ENCODE data around the gene UNCX.
"Not testable (repeated sequence)": the region's sequence is repeated elsewhere in the genome, so short reads cannot be mapped to it uniquely, and the experiment has no call there.

UNCX gene

DNA sequence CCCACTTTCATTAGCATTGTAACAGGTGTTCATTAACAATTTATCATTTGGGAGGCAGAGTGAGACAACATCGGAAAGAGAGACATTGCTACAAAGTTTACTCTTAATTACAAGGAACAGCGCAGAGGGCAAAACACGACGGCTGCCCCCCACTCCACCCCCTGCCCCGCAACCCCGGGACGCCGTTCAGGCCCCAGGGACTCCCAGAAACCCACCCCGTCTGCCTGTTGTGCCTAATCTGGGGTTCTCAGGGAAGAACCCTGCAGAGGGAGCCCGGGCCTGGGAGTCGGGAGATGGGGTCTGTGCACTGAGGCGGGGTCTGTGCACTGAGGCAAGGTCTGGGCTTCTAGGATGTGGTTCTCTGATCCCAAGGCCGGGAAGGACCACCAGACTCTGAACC, 25.2 kb downstream of the UNCX start:
- TF ChIP-seq POLR2A (IDR thresholded peaks at IDR 0.05; ENCODE audit: extremely low read depth, insufficient read length) = no peak
- no peak for TF ChIP-seq MYC (IDR thresholded peaks at IDR 0.05; ENCODE audit: low read depth, low read length)
- no peak for TF ChIP-seq MAX (IDR thresholded peaks at IDR 0.05; ENCODE audit: low read depth, low read length)
- TF ChIP-seq, protein P1, sequence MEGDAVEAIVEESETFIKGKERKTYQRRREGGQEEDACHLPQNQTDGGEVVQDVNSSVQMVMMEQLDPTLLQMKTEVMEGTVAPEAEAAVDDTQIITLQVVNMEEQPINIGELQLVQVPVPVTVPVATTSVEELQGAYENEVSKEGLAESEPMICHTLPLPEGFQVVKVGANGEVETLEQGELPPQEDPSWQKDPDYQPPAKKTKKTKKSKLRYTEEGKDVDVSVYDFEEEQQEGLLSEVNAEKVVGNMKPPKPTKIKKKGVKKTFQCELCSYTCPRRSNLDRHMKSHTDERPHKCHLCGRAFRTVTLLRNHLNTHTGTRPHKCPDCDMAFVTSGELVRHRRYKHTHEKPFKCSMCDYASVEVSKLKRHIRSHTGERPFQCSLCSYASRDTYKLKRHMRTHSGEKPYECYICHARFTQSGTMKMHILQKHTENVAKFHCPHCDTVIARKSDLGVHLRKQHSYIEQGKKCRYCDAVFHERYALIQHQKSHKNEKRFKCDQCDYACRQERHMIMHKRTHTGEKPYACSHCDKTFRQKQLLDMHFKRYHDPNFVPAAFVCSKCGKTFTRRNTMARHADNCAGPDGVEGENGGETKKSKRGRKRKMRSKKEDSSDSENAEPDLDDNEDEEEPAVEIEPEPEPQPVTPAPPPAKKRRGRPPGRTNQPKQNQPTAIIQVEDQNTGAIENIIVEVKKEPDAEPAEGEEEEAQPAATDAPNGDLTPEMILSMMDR (IDR thresholded peaks at IDR 0.05; ENCODE audit: low read depth, low read length) = no peak
- H3K4me3 ChIP-seq (ENCODE audit: low read depth, low read length) = no peak overlapping the region
- no peak for DNase-seq (ENCODE audit: low read depth)

DNA sequence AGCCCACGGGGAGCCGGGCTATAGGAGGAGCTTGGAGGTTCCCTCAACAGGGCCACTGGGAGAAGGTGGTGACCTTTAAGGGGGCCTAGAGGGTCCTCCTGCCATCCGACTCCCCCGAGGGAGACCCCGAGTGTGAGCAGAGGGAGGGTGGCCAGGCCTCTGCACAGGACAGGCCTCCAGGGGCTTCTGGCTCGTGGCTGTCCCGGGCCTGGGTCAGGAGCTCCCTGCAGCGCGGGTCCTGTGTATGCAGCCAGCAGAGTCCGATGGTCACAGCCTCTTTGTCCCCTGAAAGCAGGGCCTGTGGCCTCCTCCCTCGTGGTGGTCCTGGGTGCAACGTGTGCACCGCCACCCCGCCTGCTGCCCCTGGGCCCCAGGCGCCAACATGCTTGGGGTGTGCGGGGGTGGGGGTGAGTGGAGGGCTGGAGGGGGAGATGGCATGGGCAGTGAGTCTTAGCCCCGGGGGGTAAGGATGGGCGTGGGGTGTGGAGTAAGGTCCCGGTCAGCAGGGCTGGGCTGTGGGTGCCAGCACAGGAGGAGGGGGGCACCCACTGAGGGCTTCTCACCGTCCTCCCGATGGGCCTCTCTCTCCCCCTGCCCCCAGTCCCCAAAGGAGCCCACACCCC, 27.1 kb downstream of the UNCX start:
- DNase-seq (ENCODE audit: low read depth) = no peak
- TF ChIP-seq POLR2A (IDR thresholded peaks at IDR 0.05; ENCODE audit: extremely low read depth, insufficient read length) = no peak
- TF ChIP-seq MYC (IDR thresholded peaks at IDR 0.05; ENCODE audit: low read depth, low read length) = no peak
- TF ChIP-seq MAX (IDR thresholded peaks at IDR 0.05; ENCODE audit: low read depth, low read length) = no peak
- TF ChIP-seq, protein P1 (IDR thresholded peaks at IDR 0.05; ENCODE audit: low read depth, low read length) = no peak
- no peak overlapping the region for H3K4me3 ChIP-seq (ENCODE audit: low read depth, low read length)

DNA sequence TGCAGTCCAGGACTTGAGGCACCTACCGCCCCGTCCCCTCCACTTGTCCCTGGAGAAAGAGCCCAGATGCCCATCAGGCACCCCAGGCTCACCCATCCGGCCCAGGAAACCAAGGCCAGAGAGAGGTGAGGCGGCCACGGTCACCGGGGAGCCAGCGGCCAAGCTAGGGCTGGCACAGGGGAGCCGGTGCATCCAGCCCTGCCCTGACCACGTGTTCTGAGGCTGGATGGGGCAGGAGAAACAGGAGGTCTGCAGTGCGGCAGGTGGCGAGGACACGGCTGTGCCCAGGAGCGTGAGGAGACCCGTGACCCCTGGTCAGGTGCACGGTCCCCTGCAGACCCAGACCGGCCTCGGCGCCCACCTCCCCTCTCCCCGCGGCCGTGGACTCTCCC, 27.6 kb downstream of the UNCX start:
- no peak overlapping the region for H3K4me3 ChIP-seq (ENCODE audit: low read depth, low read length)
- TF ChIP-seq MYC (IDR thresholded peaks at IDR 0.05; ENCODE audit: low read depth, low read length) (no peak), POLR2A (IDR thresholded peaks at IDR 0.05; ENCODE audit: extremely low read depth, insufficient read length) (no peak), MAX (IDR thresholded peaks at IDR 0.05; ENCODE audit: low read depth, low read length) (no peak)
- TF ChIP-seq, protein P1 (IDR thresholded peaks at IDR 0.05; ENCODE audit: low read depth, low read length) = no peak
- no peak for DNase-seq (ENCODE audit: low read depth)

- DNase-seq (ENCODE audit: low read depth); H3K4me3 ChIP-seq (ENCODE audit: low read depth, low read length): not testable (repeated sequence)
These were observed 28.4 kb downstream of the UNCX start for GRCh38 chr7:1261036-1261435.

GRCh38 chr7:1262441-1262840, 29.8 kb downstream of the UNCX start:
- H3K4me3 ChIP-seq (ENCODE audit: low read depth, low read length) = no peak overlapping the region
- no peak for DNase-seq (ENCODE audit: low read depth)
- TF ChIP-seq POLR2A (IDR thresholded peaks at IDR 0.05; ENCODE audit: extremely low read depth, insufficient read length) = no peak
- TF ChIP-seq MYC (IDR thresholded peaks at IDR 0.05; ENCODE audit: low read depth, low read length) = no peak
- no peak for TF ChIP-seq MAX (IDR thresholded peaks at IDR 0.05; ENCODE audit: low read depth, low read length)
- TF ChIP-seq, protein P1 (IDR thresholded peaks at IDR 0.05; ENCODE audit: low read depth, low read length) = no peak

DNA sequence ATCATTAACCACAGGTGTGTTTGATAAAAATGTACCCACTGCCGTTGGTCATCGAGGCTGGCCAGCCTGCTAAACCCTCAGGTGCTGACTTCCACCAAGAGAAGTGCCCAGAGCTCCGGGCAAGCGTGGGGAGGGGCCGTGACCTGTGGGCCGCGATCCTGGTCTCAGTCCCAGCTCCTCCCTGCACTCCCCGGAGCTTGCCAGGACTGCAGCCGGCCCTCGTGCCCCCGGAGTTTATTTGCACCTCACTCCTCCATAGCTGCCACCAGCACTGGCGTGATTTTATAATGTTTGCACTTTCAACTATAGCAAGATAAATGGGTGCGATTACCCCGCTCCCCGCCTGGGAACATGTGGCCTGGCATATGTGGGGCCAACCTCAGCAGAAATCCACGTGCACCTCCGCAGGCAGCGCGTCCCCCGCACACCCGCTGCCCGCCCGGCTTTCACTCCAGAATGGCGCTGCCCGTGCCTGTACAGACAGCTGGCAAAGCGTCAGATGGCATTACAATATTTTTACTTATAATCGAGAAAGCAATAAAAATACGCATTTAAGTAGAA, 30.8 kb downstream of the UNCX start:
- no peak for DNase-seq (ENCODE audit: low read depth)
- TF ChIP-seq POLR2A (IDR thresholded peaks at IDR 0.05; ENCODE audit: extremely low read depth, insufficient read length) = no peak
- TF ChIP-seq, protein P1 (IDR thresholded peaks at IDR 0.05; ENCODE audit: low read depth, low read length) = no peak

More for the DNA sequence above, 30.8 kb downstream of the UNCX start:
- H3K4me3 ChIP-seq (ENCODE audit: low read depth, low read length) = no peak overlapping the region

Data from NB4 (cell line).